Measurements from ENCODE around the gene TMEM187.

DNA sequence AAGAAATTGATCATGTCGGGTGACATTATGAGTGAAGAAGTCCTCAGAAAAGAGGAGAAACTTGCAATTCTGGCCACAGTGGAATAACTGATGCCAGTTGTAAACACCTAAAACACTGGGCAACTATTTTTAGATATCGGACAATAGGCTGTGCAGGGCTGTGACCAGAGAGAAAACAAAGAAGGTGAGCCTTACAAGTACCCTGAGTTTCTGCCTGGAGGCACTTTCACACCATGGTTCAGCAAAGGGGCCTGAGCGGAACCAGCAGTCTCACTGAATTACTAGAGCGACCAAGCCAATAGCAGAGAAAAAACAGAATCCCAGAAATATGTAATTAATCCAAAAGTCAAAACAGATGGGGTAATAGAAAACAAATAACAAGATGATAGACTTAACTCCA is 36.0 kb downstream of the TMEM187 start:
- TF ChIP-seq POLR2AphosphoS5 (IDR thresholded peaks at IDR 0.05; ENCODE audit: low read depth, low read length), result no peak
- TF ChIP-seq, protein P1, sequence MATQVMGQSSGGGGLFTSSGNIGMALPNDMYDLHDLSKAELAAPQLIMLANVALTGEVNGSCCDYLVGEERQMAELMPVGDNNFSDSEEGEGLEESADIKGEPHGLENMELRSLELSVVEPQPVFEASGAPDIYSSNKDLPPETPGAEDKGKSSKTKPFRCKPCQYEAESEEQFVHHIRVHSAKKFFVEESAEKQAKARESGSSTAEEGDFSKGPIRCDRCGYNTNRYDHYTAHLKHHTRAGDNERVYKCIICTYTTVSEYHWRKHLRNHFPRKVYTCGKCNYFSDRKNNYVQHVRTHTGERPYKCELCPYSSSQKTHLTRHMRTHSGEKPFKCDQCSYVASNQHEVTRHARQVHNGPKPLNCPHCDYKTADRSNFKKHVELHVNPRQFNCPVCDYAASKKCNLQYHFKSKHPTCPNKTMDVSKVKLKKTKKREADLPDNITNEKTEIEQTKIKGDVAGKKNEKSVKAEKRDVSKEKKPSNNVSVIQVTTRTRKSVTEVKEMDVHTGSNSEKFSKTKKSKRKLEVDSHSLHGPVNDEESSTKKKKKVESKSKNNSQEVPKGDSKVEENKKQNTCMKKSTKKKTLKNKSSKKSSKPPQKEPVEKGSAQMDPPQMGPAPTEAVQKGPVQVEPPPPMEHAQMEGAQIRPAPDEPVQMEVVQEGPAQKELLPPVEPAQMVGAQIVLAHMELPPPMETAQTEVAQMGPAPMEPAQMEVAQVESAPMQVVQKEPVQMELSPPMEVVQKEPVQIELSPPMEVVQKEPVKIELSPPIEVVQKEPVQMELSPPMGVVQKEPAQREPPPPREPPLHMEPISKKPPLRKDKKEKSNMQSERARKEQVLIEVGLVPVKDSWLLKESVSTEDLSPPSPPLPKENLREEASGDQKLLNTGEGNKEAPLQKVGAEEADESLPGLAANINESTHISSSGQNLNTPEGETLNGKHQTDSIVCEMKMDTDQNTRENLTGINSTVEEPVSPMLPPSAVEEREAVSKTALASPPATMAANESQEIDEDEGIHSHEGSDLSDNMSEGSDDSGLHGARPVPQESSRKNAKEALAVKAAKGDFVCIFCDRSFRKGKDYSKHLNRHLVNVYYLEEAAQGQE (IDR thresholded peaks at IDR 0.05; ENCODE audit: insufficient read depth in 1 of 2, low read depth in 2 of 2, low read length in 2 of 2), result no peak

Data from PFSK-1 (cell line).